RPMI8226 (cell line): ENCODE data around the gene GAS2L3.
A peak's percentile ranks its signal among the peaks of the same experiment; 100 is the strongest.
"Not testable (repeated sequence)": the region's sequence is repeated elsewhere in the genome, so short reads cannot be mapped to it uniquely, and the experiment has no call there.

Experiments used
- DNase-seq: peaks from one replicate; pipeline ENCODE4 v3.0.0-alpha.2; 2015

The GAS2L3 gene

DNA sequence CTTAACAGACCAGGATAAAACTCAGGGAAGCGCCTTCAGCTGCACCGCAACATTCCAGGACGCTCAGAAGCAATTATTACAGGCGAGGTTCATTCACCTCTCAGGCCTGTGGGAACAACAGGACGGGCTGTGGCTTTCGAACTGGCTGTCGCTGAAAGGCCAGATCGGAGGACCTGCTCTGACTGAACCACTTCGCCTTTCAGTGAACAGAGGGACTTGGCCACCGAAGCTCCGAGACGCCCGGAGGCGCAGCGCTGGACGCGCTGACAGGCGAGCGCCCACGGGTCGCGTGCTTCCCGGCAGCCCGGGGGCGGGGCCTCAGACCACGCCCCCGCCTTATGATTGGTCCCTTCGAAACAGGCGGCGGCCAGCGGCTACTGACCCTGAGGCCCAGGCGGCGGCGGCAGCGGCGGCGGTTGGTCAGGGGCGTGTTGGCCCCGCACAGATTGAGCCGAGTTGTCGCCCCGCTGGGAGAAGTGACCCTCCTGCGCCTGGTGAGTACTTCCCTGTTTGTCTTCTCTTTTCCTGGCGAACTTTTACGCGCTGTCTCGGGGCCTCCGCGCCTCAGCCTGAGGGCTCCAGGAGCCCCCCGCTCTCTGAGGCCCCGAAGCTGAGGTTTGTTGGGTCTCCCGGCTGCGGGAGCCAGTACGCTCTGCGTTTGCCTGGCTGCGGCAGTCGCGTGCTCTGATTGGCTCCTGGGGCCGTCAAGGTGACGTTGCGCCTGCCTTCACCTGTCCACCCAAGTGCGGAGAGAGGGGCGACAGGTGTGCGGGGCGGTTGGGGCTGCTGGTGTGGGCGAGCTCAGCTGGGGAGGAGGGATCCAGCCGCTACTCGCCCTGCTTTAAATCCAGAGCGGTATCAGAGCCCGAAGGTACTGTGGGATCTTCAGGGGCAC, at the start of gene GAS2L3:
GAS2L3 (plus strand) TSS at position 393 of the 895 bp plus-strand sequence. CDS start 21,221 bp downstream, outside the sequence.
- DNase-seq = peak; percentile 75

DNA sequence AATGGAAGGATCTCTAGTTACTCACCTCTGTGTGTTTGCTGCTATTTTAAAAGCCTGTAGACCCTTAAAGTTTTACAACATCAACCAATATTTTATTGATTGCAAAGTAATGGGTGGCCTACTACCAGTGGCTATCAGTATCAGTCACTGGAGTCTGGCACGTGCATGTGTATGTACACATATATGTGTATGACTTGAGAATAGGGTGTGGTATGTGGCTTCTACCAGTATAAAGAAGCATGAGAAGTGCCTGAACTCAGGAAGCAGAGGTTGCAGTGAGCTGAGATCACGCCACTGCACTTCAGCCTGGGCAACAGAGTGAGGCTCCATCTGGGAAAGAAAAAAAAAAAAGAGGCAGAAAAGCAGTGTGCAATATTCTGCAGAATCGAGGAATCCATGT, 45.5 kb upstream of the GAS2L3 start:
- no peak for DNase-seq

DNA sequence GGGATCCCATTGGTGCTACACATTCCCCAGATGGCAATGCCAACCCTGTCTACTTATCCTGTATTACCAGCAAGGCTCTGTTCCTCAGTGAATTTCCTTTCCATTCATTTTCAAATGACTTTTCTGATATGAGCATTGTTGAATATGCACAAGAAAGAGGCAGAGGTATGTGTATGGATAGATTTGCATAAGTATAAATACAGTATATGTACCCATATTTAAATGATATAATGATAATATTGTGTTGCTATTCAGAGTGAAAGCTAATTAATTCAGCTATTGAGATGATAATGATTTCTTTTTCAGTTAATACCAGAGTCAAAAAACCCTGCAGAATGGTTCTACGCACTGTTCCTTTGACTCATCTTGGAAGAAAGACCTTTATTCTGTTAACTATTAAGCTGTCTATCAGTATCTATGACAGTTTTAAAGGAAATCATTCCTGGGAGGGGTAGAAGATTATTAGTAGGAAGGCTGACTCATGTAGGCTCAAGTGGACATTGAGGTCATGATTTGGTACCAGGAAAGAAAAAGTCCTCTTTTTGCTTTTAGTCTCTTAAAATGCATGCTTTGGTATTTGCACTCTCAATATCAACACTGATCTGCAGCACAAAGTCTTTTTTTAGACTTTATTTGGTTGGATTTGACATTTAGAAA, 44.9 kb upstream of the GAS2L3 start:
- no peak for DNase-seq

DNA sequence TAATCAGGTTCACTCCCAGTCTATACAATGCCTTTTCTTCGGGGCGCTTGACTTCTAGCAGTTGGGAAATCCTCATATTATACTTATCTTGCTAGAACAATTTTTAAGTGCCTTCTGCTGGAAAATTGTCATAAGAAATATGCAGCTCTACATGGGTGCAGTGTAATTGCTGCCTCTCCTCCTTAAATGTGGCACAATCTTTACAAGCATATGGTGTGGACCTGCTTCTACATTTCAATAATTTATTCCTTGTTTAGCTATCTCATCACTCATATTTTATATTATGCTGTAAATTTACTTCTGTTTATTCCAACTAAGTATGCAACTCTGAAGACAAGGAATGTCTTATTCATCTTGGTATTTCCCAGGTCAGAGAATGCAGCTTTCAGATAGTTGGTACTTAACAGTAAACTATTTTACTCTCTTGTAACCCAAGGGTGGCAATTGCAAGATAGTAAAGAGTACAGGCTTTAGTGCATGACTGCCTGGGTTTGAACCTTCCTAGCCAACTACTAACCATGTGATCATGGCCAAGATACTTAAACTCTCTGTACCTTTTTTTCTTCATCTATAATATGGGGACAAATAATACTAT, 43.6 kb upstream of the GAS2L3 start:
- DNase-seq = no peak

DNA sequence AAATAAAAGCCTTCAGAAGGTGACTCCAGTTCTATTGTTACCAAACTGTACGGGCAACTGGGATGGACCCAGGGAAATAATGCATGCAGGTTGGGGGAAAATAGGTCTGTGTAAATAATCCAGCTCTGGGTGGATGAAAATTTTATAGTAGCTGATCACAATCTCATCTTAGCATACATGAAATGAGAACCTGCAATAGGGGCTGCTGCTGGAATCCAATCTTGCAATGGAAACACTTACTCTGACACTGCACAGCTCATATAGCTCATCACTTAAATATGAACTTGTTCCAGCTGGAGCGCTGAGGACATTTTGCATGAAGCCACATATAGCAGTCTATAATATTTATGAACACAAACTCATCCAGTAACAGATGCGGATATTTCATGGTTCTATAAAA, 40.1 kb upstream of the GAS2L3 start:
- DNase-seq = no peak

DNA sequence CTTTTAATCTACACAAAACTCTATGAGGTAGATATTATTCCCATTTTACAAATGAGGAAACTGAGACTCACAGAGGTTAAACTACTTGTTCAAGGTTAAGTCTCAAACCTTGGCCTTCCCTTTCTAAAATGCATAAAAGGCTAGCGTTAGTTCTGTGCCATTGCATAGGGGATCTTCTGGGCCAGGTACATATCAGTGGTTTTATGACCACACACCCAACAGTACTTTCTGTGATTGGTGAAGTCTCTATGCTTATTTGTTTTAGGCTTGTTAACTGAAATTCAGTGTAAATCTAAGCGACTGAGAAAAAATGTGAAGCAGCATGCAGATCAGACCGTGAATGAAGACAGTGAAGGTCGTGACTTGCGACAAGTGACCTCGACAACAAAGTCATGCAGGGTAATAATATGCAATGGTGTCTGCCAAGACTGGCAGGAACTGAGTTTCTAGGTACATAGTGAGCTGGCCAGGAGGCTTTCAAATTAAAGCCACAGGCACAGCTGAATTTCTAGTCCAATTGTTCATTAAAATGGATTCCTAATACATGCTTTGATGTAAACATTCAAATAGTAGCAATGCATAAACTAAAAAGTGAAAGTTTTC, 38.8 kb upstream of the GAS2L3 start:
- DNase-seq = no peak

DNA sequence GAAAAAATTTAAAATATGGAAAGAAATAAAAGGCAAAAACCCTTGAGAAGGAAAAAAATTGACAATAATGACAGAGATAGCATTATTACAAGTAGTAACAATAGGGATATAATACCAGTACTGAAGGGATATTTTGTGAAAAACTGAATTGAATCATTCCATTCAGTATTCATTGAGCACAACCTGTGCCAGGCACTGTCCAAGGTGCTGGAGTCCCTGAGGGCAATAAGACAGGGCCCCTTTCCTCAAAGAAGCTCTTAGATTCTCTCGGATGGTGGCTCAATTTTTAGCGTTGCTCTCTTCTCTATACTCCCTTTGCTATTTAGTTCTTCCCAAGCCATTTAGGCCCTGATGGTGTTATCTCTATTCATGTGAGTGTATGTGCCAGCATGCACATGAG, 34.3 kb upstream of the GAS2L3 start:
- DNase-seq = peak; percentile 43

DNA sequence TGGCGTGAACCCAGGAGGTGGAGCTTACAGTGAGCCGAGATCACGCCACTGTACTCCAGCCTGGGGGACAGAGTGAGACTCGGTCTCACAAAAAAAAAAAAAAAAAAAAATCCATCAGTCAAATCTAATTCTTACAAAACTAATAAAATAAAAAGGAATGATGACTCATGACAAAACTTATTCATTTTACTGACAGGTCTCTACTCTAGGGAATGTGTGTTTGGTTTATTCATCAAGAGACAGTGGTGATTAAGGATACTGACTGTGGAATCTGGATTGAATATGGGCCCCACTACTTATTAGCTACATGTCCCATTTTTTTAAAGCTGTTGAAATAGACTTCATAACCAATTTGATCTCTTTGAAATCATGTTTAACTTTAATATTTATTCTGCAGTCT, 29.3 kb upstream of the GAS2L3 start:
- DNase-seq = no peak

DNA sequence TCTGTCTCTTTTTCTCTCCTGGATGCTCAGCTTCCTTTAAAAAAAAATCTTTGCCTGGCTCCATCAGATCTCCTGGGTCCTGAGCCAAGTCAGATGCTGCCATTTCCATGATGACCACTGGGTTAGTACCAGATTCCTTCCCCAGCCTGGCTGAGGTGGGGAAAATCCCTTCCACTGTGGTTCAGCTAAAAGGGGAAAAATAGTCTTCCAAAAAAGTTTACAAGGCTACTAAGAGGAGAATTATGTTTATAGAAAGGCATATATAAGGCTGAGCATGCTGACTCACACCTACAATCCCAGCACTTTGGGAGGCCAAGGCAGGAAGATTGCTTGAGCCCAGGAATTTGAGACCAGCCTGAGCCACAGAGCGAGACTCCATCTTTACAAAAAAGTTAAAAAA, 28.4 kb upstream of the GAS2L3 start:
- no peak for DNase-seq

DNA sequence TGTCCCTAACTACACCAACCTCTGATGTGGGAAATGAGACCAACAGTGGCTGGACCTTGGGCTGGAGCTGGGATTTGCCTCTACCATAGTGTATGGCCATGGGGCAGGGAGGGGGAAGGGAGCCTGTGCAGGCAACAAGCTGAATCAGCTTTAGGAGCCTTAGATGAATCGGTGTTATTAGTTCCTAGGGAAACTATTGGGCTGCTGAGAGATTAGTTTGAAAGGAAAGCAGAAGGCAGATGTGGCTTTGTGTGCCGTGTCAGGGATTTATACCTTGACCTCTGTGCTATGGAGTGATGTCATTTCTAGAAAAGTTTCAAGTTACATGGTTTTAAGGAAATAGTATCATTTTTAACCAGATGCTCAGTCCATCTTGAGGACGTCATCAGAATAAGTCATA, 19.5 kb upstream of the GAS2L3 start:
- no peak for DNase-seq

DNA sequence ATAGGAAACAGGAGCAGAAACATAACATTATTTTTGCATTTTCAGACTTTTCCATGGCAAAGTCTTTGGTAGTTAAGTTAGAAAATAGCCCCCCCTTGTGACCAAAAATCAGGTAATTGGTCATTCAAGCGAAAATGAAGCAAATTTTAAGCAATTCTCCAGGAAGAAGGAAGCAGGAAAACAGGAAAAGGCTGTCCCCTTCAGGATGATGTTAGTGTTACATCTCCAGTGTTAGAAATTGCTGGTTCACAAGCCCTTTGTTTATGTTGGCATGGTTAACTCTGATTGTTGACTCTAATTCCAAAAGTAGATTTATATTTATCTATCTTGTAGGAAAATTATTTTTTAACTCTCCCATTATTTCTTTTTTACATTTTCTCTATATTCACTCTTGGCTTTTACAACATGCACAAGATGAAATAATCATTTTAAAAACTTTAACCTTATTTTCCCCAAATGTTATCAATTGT, 18.8 kb upstream of the GAS2L3 start:
- DNase-seq = peak; percentile 67

DNA sequence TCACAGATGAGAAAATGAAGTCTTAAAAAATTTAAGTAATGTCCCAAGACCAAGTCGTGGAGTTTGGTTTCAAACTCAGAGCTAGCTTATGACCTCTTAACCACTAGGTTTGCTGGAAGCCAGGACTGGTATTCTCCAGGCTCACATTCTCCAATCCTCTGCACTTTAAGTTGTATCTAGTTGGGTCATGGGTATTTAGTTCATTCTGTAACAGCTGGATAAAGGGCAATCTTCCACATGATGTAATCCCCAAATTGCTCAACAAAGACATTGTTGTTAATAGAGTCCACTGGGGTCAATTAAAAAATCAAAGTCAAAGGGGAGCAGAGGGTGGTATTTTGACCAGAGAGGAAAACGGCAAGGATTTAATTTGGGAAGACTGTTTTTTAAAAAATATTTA, 17.8 kb upstream of the GAS2L3 start:
- no peak for DNase-seq

DNA sequence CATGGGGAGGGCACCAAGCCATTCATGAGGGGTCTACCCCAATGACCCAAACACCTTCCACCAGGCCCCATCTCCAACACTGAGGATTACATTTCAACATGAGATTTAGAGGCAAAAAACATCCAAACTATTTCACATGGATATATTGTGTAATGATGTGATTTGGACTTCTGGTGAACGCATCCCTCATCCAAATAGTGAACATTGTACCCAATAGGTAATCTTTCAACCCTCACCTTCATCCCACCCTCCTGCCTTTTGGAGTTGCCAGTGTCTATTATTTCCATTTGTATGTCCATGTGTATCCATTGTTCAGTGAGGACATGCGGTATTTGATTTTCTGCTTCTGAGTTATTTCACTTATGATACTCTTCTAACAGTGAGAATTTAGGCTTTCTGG, 16.1 kb upstream of the GAS2L3 start:
- DNase-seq = no peak

DNA sequence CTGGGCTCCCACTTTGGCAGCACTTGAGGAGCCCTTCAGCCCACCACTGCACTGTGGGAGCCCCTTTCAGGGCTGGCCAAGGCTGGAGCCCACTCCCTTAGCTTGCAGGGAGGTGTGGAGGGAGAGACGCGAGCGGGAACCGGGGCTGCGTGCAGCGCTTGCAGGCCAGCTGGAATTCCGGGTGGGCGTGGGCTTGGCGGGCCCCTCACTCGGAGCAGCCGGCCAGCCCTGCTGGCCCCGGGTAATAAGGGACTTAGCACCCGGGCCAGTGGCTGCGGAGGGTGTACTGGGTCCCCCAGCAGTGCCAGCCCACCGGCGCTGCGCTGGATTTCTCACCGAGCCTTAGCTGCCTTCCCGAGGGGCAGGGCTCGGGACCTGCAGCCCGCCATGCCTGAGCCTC, 14.2 kb upstream of the GAS2L3 start:
- not testable (repeated sequence) for DNase-seq

DNA sequence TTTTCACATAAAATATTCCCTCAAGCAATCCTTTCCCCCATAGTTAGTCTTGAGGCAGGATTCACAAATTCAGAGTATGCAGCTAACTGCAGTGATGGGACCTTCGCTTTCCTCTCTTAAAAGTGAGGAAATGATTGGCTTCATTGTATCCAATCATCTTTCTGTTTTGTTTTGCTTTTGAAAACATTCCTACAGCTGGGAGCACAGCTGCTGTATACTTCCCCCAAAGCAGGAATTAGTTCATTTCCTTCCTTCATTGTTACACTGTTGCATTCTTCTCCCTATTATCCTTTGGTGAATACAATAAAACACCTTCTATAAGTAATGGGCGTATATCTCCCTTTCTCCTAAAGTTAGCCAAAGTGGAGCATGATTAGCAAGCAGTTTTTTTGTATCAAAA, 9.4 kb upstream of the GAS2L3 start:
- DNase-seq = no peak

DNA sequence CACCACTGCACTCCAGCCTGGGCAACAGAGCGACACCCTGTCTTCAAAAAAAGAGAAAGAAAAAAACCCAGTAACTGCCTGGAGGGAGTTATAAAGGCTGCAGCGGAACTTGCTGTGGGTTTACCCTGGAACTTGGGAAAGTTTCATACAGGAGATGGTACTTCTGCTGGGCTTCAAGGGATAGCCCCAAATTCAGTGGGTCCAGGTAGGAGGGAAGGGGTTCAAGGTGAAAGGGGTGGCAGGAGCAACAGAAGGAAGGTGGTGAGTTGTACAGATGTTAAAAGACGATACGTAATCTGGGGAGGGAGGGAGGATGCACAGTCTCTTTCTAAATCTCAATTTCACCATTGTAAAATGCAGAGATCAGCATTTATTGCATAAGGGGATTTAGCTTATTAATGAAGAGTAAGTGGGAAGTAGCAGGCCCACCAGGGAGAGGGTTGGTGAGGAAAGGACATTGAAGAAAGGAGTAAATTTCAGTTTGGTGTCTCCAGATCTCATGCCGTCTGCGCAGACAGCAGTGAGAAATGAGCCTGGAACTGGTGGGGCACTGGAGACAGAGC, 8.5 kb upstream of the GAS2L3 start:
- DNase-seq = no peak

DNA sequence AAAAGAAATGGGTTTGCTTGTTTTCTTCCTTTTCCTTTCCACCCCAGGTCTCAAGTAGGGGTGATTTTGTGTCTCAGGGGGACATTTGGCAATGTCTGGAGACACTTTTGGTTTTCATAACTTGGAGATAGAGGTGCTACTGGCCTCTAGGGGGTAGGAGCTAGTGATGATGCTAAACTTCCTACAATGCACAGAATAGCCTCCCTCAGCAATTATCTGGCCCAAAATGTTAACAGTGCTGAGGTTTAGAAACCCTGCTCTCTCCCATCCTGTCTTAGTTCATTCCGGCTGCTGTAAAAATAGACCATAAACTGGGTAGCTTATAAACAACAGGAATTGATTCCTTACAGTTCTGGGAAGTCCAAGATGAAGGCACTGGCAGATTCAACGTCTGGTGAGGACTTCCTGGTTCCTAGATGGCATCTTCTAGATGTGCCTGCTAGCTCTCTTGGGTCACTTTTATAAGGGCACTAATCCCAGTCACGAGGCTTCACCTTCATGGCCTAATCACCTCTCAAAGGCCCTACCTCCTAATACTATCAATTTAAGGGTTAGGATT, 7.4 kb upstream of the GAS2L3 start:
- no peak for DNase-seq

DNA sequence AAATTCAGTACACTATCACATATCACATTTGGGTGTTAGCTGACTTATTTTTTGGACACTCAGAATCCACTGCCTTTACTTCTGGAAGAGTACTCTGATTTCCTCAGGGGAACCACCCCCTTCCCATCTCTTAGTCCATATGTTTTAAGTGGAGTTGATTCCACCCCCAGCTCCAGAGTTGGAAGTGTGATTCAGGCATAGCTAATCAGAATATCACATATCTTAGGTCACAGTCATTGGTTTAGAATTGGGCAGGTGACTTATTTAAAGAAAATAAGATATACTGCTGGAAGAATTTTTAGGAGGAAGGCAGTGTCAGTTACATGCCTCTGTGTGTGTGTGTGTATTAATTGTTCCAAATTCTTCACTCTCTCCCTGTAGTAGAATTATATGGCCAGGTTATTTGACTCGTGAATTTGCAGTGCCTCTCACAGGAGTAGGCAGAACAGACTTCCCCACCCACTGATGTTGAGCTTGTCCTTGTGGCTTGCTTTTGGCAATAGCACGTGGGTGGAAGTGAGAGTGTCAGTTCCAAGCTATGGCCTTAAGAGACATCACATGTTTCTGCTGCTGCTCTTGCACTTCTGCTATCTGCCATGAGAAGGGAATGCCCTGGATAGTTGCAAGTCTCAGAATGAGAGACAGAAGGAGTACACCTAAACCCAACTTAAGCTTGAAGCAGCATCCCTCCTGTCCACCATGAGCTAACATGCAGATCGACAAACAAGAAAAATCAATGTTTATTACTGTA, 6.4 kb upstream of the GAS2L3 start:
- peak; percentile 20 for DNase-seq

DNA sequence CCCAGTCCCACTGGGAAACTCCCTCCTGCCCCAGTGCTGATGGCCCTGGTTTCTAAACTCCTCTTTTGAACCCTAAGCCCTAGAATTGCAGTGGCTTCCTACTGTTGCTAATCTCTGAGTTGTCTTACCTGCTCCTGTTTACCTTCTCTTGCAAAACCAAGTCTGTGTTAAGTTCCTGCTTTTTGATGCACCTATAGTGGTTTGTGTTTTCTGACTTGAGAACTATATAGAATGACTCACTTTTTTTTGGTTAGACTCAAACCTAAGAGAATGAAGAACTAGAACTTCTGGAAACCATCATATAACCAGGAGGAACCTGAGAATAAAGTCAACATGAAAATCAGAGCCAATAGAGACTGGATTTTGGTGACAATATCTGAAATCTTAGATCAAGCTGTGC, 5.5 kb upstream of the GAS2L3 start:
- DNase-seq = no peak

DNA sequence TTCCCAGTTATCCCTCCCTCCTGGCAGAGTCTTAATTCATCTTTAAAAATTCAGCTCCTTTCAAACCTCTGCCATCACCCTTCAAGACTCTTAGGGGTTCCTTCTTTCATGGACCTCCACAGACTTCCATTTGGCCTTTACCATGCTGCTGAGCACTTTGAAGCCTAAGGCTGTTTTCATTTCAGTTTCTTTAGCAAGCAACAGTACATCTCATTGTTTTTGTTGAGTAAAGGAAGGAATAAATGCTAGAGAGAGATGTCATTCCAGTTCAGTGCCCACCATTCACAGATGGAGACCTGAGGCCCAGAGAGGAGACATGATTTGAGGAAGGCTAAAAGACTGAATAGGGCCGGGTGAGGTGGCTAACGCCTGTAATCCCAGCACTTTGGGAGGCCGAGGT, 1.3 kb upstream of the GAS2L3 start:
- DNase-seq = no peak

DNA sequence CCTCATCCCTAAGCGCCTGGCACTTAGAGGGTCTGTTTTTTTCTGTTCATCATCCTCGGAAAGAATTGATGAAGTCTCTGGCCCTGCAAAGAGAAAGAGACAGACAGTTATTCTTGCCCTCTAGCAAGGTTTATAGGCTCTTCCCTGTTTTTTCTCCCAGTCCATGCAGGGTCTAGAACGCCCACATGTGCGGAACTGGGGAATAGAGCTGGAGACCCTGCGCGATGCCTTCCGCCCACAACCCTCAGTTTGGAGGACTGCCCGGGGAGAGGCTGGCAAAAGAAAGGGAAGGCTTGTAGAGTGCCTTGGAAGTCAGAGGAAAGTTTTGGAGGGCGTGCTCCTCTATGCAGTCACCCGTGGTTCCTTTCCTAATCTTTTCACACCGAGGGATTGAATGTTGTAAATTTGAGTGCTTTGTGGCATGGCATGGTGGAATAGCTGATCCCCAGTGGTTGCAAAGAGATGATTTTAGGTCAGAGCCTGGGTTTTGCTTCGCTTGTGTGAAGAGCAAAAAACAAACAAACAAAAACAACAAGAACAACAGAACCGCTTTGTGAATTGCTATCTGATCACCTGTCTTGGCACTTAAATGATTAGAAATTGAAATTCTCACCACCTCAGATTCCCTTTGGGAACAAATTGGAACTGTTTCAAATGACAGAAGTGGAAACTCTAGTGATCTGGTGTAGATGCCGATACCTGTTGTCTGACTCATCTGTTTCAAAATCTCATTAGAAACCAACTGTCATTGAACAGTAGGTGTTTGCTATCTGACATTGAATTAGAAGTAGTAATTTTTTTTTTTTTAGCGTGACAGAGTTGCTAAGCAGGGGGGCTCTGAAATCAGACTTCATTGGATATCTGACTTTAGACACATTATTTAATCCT, 947 bp downstream of the GAS2L3 start:
- no peak for DNase-seq
